Keratinocyte (primary cell): ENCODE data around the gene TMEM184C. TPM values are rescaled to one million over a fixed set of nuclear protein-coding genes. Genes with fewer than 3 reads are reported as not detected.

Experiments used
- DNase-seq: peaks from one replicate; pipeline ENCODE4 v3.0.0-alpha.2; 2011; ENCODE audit warnings: low read depth, missing footprints, low spot score
- FAIRE-seq: peaks from 2 replicates; lab custom pipeline; 2011; peaks lifted over from hg19 to GRCh38; lab: Jason Lieb, UNC
- H2AFZ ChIP-seq: 2 replicates; pipeline ENCODE4 v1.6.0; 2012; ENCODE audit warnings: low read length, control low read depth, inconsistent platforms; ENCODE audit not compliant: control insufficient read depth
- H3K27ac ChIP-seq: 2 replicates; pipeline ENCODE4 v1.5.1; 2011; ENCODE audit warnings: low read length; ENCODE audit not compliant: control insufficient read depth, insufficient read depth
- H3K27me3 ChIP-seq: 3 replicates; pipeline ENCODE4 v1.6.0; 2011; ENCODE audit warnings: low read length; ENCODE audit not compliant: control insufficient read depth, insufficient read depth; ENCODE audit errors: extremely low read depth
- H3K36me3 ChIP-seq, 2 experiments: 2 replicates in 1 of 2; 3 replicates in 1 of 2; pipeline ENCODE4 v1.5.1; 2011; ENCODE audit warnings: low read length in 2 of 2, mild to moderate bottlenecking in 1 of 2; ENCODE audit not compliant: control insufficient read depth in 2 of 2, insufficient read depth in 2 of 2; ENCODE audit errors: extremely low read depth in 1 of 2
- H3K4me1 ChIP-seq: 3 replicates; pipeline ENCODE4 v1.5.1; 2011; ENCODE audit warnings: low read length; ENCODE audit not compliant: control insufficient read depth, insufficient read depth; ENCODE audit errors: extremely low read depth
- H3K4me2 ChIP-seq: 3 replicates; pipeline ENCODE4 v1.6.0; 2011; ENCODE audit warnings: low read depth, low read length; ENCODE audit not compliant: control insufficient read depth, insufficient read depth; ENCODE audit errors: extremely low read depth
- H3K4me3 ChIP-seq, 3 experiments: fragments of 200-600 bp in 1 of 3; sonication (generic) in 1 of 3; 2 replicates in 2 of 3; 3 replicates in 1 of 3; pipeline ENCODE4 v1.5.1; 2011 to 2016; ENCODE audit warnings: low read length in 3 of 3, mild to moderate bottlenecking in 3 of 3, control low read depth in 2 of 3, inconsistent platforms in 1 of 3, low read depth in 1 of 3, mixed read lengths in 1 of 3, mixed run types in 1 of 3, moderate library complexity in 1 of 3; ENCODE audit not compliant: control insufficient read depth in 2 of 3, insufficient read depth in 2 of 3; ENCODE audit errors: extremely low read depth in 1 of 3
- H3K79me2 ChIP-seq: 2 replicates; pipeline ENCODE4 v1.6.0; 2012; ENCODE audit warnings: low read length; ENCODE audit not compliant: control insufficient read depth, insufficient read depth
- H3K9ac ChIP-seq: 3 replicates; pipeline ENCODE4 v1.6.0; 2011; ENCODE audit warnings: low read length; ENCODE audit not compliant: control insufficient read depth, insufficient read depth; ENCODE audit errors: extremely low read depth
- H3K9me1 ChIP-seq: 3 replicates; pipeline ENCODE4 v1.6.0; 2011; ENCODE audit warnings: low read length; ENCODE audit not compliant: control insufficient read depth, insufficient read depth; ENCODE audit errors: extremely low read depth
- H3K9me3 ChIP-seq: 2 replicates; pipeline ENCODE4 v1.5.1; 2012; ENCODE audit warnings: low read depth, low read length; ENCODE audit not compliant: control insufficient read depth
- H4K20me1 ChIP-seq: 3 replicates; pipeline ENCODE4 v1.6.0; 2011; ENCODE audit warnings: low read length; ENCODE audit not compliant: control insufficient read depth, insufficient read depth; ENCODE audit errors: extremely low read depth
- EZH2 ChIP-seq: IDR thresholded peaks from one replicate; pipeline ENCODE4 v1.6.1; 2012; ENCODE audit warnings: inconsistent platforms, mild to moderate bottlenecking, low read length, moderate library complexity
- dilution Hi-C: fragments of 300-500 bp; cut with MboI; formaldehyde crosslinking; loops from one replicate; pipeline ENCODE4 v1.7.0; 2020; ENCODE audit warnings: low sequenced_read_pairs; ENCODE audit not compliant: extremely low pct_ligation_motif_present
- polyA plus RNA-seq, 5 experiments: library from polyadenylated mRNA; depleted of rRNA in 3 of 5; stranded (reverse) in 3 of 5; stranded (forward) in 1 of 5; unstranded in 1 of 5; fragments of >200 nt; gene quantifications; 1 replicate in 1 of 5; 2 replicates in 3 of 5; 3 replicates in 1 of 5; pipeline versions ENCODE4 v1.2.1 to v1.2.3, GENCODE V29; 2011 to 2012; ENCODE audit warnings: missing spikeins in 2 of 5, low read depth in 1 of 5, low replicate concordance in 1 of 5
- TF ChIP-seq, protein P1 (sequence below), 3 experiments: IDR thresholded peaks in 1 of 3; conservative IDR thresholded peaks in 1 of 3; optimal IDR thresholded peaks in 1 of 3; 2 replicates in 2 of 3; 3 replicates in 1 of 3; pipeline versions ENCODE3 to v1.5.1; 2011; ENCODE audit warnings: low read length in 3 of 3, mild to moderate bottlenecking in 3 of 3, moderate library complexity in 2 of 3, control low read depth in 1 of 3, inconsistent platforms in 1 of 3; ENCODE audit not compliant: insufficient read depth in 2 of 3; ENCODE audit errors: extremely low read depth in 1 of 3

Gene TMEM184C
- polyA plus RNA-seq, 1 donor (not counting 4 experiments of a cell fraction or from before 2014, with no cell fraction given) = 32.2 TPM

DNA sequence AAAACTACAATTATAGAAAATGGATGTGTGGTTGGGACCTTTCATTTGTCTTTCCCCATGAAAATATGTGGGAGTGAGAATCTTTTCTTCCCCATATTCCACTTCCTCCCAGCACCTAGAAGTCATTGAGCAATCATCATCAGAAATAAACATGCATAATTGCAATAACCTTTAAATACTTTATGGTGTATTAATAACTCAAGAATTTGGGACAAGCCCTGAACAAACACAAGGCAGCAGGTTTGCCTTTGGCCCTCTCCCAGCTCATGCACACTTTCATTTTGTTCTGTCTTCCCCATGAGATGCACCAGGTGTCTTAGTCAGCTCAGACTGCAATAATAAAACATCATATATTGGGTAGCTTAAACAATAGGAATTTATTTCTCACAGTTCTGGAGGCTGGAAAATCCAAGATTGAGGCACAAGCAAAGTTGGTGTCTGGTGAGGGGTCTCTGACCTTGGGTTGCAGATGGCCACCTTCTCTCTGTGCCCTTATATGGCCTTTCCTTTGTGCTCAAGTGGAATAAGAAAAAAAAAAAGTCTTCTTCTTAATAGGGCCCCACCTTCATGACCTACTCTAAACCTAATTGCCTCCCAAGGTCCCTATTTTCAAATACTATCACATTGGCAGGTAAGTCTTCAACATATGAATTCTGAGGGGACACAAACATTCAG is 34.7 kb upstream of the TMEM184C start:
- dilution Hi-C loops = no loop called here
- Histone ChIP-seq H4K20me1 (no peaks in the 10 kb centered on the region), H3K36me3 (no peaks in the 10 kb centered on the region), H3K9ac (no peak overlapping the region), H3K4me2 (peak overlapping the region; percentile 20), H3K4me3 (no peak overlapping the region), H3K4me1 (peaks cover 5% of the 10 kb centered on the region), H3K27me3 (no peaks in the 10 kb centered on the region), H3K9me1 (no peaks in the 10 kb centered on the region), H3K79me2 (no peaks in the 10 kb centered on the region), H2AFZ (no peak overlapping the region), H3K9me3 (no peaks in the 10 kb centered on the region), H3K27ac (peak overlapping the region; percentile 34)
- DNase-seq = peak; percentile 38
- no peak for FAIRE-seq
- TF ChIP-seq, protein P1, sequence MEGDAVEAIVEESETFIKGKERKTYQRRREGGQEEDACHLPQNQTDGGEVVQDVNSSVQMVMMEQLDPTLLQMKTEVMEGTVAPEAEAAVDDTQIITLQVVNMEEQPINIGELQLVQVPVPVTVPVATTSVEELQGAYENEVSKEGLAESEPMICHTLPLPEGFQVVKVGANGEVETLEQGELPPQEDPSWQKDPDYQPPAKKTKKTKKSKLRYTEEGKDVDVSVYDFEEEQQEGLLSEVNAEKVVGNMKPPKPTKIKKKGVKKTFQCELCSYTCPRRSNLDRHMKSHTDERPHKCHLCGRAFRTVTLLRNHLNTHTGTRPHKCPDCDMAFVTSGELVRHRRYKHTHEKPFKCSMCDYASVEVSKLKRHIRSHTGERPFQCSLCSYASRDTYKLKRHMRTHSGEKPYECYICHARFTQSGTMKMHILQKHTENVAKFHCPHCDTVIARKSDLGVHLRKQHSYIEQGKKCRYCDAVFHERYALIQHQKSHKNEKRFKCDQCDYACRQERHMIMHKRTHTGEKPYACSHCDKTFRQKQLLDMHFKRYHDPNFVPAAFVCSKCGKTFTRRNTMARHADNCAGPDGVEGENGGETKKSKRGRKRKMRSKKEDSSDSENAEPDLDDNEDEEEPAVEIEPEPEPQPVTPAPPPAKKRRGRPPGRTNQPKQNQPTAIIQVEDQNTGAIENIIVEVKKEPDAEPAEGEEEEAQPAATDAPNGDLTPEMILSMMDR (optimal IDR thresholded peaks at IDR 0.05 in 1 of 3, IDR thresholded peaks at IDR 0.05 in 1 of 3, conservative IDR thresholded peaks at IDR 0.05 in 1 of 3; ENCODE audit: extremely low read depth in 1 of 3, insufficient read depth in 2 of 3, low read length in 3 of 3) = no peak
- TF ChIP-seq EZH2 = no peak

DNA sequence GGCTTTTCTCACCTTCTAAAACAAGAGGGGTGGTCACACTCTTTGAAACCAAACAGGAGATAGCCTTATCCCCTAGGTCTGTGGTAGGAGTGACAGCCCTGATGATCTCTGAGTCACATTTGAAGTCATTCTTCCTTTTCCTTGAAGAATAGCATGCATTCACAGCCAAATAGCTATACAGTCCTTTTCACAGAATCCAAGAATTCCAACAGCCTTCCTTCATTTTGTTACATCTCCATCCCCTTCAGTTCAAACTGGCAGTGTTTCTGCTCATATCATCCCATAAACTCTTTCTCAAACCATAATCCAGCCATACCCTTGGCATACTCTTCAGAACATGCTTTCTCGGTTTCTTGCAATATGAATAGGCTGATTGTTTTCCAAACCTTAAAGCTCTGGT is 33.3 kb upstream of the TMEM184C start:
- H3K9me3 ChIP-seq = no peaks in the 10 kb centered on the region
- TF ChIP-seq, protein P1 (optimal IDR thresholded peaks at IDR 0.05 in 1 of 3, IDR thresholded peaks at IDR 0.05 in 1 of 3, conservative IDR thresholded peaks at IDR 0.05 in 1 of 3; ENCODE audit: extremely low read depth in 1 of 3, insufficient read depth in 2 of 3, low read length in 3 of 3) = no peak
- no peak for TF ChIP-seq EZH2
- H3K4me2 ChIP-seq = no peak overlapping the region
- H3K36me3 ChIP-seq = no peaks in the 10 kb centered on the region
- H3K4me1 ChIP-seq = peaks cover 5% of the 10 kb centered on the region
- dilution Hi-C loops = no loop called here
- H2AFZ ChIP-seq = no peak overlapping the region
- no peak overlapping the region for H3K9ac ChIP-seq
- no peak overlapping the region for H3K4me3 ChIP-seq
- no peaks in the 10 kb centered on the region for H3K27me3 ChIP-seq
- H4K20me1 ChIP-seq = no peaks in the 10 kb centered on the region
- FAIRE-seq (peak; percentile 69), DNase-seq (no peak)
- H3K9me1 ChIP-seq = no peaks in the 10 kb centered on the region
- no peak overlapping the region for H3K27ac ChIP-seq
- H3K79me2 ChIP-seq = no peaks in the 10 kb centered on the region
